CD4-positive, alpha-beta T cell (primary cell): ENCODE results near the gene PRSS27. TPM values are rescaled to one million over a fixed set of nuclear protein-coding genes. Genes with fewer than 3 reads are reported as not detected.

Experiments
- ATAC-seq: fragments of 200-7000 bp; cut with Tn5 transposase; one replicate; pipeline ENCODE4 v1.10.0; 2022; ENCODE audit warnings: mild to moderate bottlenecking; ENCODE audit not compliant: poor library complexity
- CTCF ChIA-PET: fragments of 350-600 bp; sonication (Branson Sonifier 250); formaldehyde crosslinking; loops from one replicate; lab custom pipeline; 2021; ENCODE audit warnings: antibody characterized with exemption, inconsistent platforms; lab: Charles Lee
- POLR2A ChIA-PET: fragments of 350-600 bp; sonication (Branson Sonifier 250); formaldehyde crosslinking; loops from one replicate; lab custom pipeline; 2021; ENCODE audit warnings: antibody characterized with exemption, inconsistent platforms; lab: Charles Lee
- DNase-seq, 14 experiments: peaks; one replicate each; pipeline ENCODE4 v3.0.0-alpha.2; 2013 to 2020; ENCODE audit warnings: mixed read lengths in 2 of 14
- H3K27ac ChIP-seq, 2 donors: one replicate each; pipeline versions ENCODE4 v1.5.1 to v1.7.0; 2013; ENCODE audit warnings: low read length in 2 of 2, low read depth in 1 of 2, mild to moderate bottlenecking in 1 of 2
- H3K27me3 ChIP-seq, 2 experiments: 1 replicate in 1 of 2; 2 replicates in 1 of 2; pipeline versions ENCODE4 v1.6.1 to v1.7.0; 2013; ENCODE audit warnings: low read length in 2 of 2, control low read depth in 1 of 2, mild to moderate bottlenecking in 1 of 2, moderate library complexity in 1 of 2; ENCODE audit not compliant: insufficient read depth in 2 of 2, control insufficient read depth in 1 of 2
- H3K36me3 ChIP-seq: one replicate; pipeline ENCODE4 v1.6.1; 2013; ENCODE audit warnings: low read length, control low read depth; ENCODE audit not compliant: insufficient read depth
- H3K4me1 ChIP-seq: one replicate; pipeline ENCODE4 v1.6.1; 2013; ENCODE audit warnings: low read length, control low read depth; ENCODE audit not compliant: insufficient read depth
- H3K4me3 ChIP-seq: one replicate; pipeline ENCODE4 v1.5.1; 2013; ENCODE audit warnings: mild to moderate bottlenecking, low read length, moderate library complexity
- H3K9me3 ChIP-seq, 2 experiments: 1 replicate in 1 of 2; 2 replicates in 1 of 2; pipeline versions ENCODE4 v1.6.1 to v1.7.0; 2013; ENCODE audit warnings: low read length in 2 of 2, mild to moderate bottlenecking in 2 of 2, control low read depth in 1 of 2, moderate library complexity in 1 of 2; ENCODE audit not compliant: control insufficient read depth in 1 of 2, insufficient read depth in 1 of 2
- H3K27ac Mint-ChIP-seq: one replicate; pipeline ENCODE4 v1.8.0; 2020; ENCODE audit warnings: mixed read lengths
- H3K27me3 Mint-ChIP-seq: one replicate; pipeline ENCODE4 v1.8.0; 2021; ENCODE audit warnings: mixed read lengths
- H3K36me3 Mint-ChIP-seq: one replicate; pipeline ENCODE4 v1.8.0; 2021; ENCODE audit warnings: low read depth, mixed read lengths
- H3K4me1 Mint-ChIP-seq: one replicate; pipeline ENCODE4 v1.8.0; 2021; ENCODE audit warnings: low read depth, mixed read lengths
- H3K4me3 Mint-ChIP-seq: one replicate; pipeline ENCODE4 v1.8.0; 2020; ENCODE audit warnings: mild to moderate bottlenecking, mixed read lengths
- H3K9me3 Mint-ChIP-seq: one replicate; pipeline ENCODE4 v1.8.0; 2020; ENCODE audit warnings: mixed read lengths
- intact Hi-C, 2 experiments: fragments of 100-400 bp; cut with DNase I in 1 of 2; cut with micrococcal nuclease in 1 of 2; formaldehyde crosslinking; loops; one replicate each; pipeline versions ENCODE4 v1.15.1 to v1.9.0; 2023 to 2025; cut with DNase I, micrococcal nuclease
- total RNA-seq, 174 experiments: library from RNA in 2 of 174; stranded (reverse) in 2 of 174; gene quantifications; one replicate each; pipeline ENCODE4 v1.2.3 and lab custom pipeline; 2021 to 2026
- TF ChIP-seq, protein P1 (sequence below): fragments of 200-600 bp; IDR thresholded peaks from one replicate; pipeline ENCODE4 v1.8.0; 2022; ENCODE audit warnings: antibody characterized with exemption, mild to moderate bottlenecking

The PRSS27 gene
- total RNA-seq, 2 experiments from 2014 or later, result 0.28 to 0.44 TPM

DNA sequence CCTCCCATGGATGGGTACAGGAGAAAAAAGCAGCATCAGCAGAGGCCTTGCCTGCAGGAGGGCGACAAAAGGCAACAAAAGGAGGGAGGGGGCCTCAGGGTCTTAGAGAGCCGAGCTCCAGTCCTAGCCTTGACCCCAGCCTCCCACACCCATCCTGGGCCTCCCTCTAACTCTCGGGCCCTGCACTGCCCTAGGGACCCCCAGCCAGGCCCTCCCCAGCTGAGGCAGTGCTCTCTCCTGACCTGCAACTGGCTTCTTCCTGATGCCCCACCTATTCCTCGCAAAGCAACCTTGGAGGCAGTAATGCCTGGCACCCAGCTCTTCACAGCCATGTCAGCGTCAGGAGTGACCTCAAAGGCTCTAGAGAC, 17.2 kb upstream of the PRSS27 start:
- DNase-seq, result no peak
- ChIA-PET CTCF (no interaction called here), POLR2A (no interaction called here)
- H3K4me3 Mint-ChIP-seq, result no peak overlapping the region
- no peaks in the 10 kb centered on the region for H3K4me1 Mint-ChIP-seq
- no peak for ATAC-seq
- H3K27ac Mint-ChIP-seq, result no peak overlapping the region
- Histone ChIP-seq H3K4me1 (no peaks in the 10 kb centered on the region), H3K27ac (no peak overlapping the region), H3K36me3 (no peaks in the 10 kb centered on the region), H3K27me3 (peaks cover 0 to 3% of the 10 kb centered on the region in 2 experiments), H3K4me3 (no peak overlapping the region), H3K9me3 (peaks cover 0 to 5% of the 10 kb centered on the region in 2 experiments)
- TF ChIP-seq, protein P1, sequence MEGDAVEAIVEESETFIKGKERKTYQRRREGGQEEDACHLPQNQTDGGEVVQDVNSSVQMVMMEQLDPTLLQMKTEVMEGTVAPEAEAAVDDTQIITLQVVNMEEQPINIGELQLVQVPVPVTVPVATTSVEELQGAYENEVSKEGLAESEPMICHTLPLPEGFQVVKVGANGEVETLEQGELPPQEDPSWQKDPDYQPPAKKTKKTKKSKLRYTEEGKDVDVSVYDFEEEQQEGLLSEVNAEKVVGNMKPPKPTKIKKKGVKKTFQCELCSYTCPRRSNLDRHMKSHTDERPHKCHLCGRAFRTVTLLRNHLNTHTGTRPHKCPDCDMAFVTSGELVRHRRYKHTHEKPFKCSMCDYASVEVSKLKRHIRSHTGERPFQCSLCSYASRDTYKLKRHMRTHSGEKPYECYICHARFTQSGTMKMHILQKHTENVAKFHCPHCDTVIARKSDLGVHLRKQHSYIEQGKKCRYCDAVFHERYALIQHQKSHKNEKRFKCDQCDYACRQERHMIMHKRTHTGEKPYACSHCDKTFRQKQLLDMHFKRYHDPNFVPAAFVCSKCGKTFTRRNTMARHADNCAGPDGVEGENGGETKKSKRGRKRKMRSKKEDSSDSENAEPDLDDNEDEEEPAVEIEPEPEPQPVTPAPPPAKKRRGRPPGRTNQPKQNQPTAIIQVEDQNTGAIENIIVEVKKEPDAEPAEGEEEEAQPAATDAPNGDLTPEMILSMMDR, result no peak
- intact Hi-C loops, result no loop called here
- no peaks in the 10 kb centered on the region for H3K36me3 Mint-ChIP-seq
- H3K9me3 Mint-ChIP-seq, result no peaks in the 10 kb centered on the region
- H3K27me3 Mint-ChIP-seq, result no peaks in the 10 kb centered on the region

DNA sequence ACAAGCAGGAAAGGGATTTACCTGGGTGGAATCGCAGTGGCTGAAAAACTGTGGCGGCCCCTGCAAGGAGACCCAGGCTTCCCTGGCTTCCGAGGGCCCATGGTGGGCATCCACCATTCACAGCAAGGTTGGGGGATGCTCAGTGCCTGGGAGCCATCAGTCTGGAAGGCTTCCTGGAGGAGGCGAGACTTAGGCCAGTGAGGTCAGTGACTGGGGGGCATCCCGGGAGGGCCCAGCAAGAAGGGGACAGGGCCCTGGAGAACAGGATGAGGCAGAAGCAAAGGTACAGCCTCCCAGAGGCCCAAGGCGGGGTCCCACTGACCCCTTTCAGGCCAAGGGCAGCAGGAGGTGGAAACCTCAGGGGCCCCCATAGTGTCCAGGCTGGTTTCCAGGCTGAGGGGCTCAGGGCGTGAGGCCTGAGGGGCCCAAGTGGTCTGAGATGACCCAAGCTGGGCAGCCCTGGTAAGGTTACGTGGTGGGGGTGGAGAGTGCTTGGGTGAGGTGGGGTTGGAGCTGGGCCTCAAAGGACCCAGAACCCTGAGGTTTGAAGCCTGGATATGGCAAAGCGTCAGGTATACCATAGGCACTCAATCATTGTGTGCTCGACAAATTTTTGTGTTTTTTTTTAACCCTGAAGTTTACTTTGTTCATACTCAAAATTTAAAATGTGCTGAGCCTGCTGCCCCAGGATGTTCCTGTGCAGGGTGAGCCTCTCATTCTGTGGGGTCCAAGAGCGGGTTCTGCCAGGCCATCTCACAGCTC, 16.6 kb upstream of the PRSS27 start:
- Mint-ChIP-seq H3K9me3 (no peaks in the 10 kb centered on the region), H3K36me3 (no peaks in the 10 kb centered on the region), H3K4me1 (no peaks in the 10 kb centered on the region), H3K27ac (no peak overlapping the region), H3K4me3 (no peak overlapping the region), H3K27me3 (no peaks in the 10 kb centered on the region)
- ATAC-seq (no peak), DNase-seq (no peak)
- TF ChIP-seq, protein P1, result no peak
- H3K4me3 ChIP-seq, result no peak overlapping the region
- intact Hi-C loops, result no loop called here
- H3K9me3 ChIP-seq, result peaks cover 0 to 5% of the 10 kb centered on the region in 2 experiments
- no peaks in the 10 kb centered on the region for H3K36me3 ChIP-seq
- ChIA-PET CTCF (no interaction called here), POLR2A (no interaction called here)
- H3K27ac ChIP-seq, result no peak overlapping the region
- H3K4me1 ChIP-seq, result no peaks in the 10 kb centered on the region
- peaks cover 0 to 3% of the 10 kb centered on the region in 2 experiments for H3K27me3 ChIP-seq

DNA sequence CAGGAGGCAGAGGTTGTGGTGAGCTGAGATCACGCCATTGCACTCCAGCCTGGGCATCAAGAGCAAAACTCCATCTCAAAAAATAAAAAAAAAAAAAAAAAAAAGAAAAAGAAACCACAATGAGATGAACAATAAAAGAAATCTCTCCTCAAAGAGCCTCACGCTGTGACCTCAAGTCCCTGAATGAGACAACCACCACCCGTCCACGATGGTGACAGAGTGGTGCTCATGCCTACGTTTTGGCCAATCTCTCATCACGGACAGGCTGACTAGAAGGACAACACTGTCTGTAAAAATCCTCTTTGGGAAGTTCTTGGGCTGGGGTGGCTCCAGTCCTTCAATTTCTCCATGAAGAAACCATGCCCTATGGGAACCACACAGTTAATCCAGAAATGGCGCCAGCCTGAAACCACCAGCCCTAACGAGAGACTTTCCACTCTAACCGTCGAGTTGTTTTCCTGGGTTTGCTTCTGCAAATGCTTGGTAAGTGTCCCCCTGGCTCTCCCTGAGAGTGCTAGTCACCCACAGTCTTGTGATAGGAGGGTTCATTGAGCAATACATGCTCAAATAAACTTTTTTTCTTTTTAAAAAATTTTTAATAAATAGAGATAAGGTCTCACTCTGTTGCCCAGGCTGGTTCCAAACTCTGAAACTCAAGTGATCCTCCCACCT, 15.0 kb upstream of the PRSS27 start:
- Histone ChIP-seq H3K27ac (no peak overlapping the region), H3K9me3 (peaks cover 0 to 5% of the 10 kb centered on the region in 2 experiments), H3K36me3 (no peaks in the 10 kb centered on the region), H3K4me1 (no peaks in the 10 kb centered on the region), H3K27me3 (peaks cover 0 to 3% of the 10 kb centered on the region in 2 experiments), H3K4me3 (no peak overlapping the region)
- ChIA-PET CTCF (no interaction called here), POLR2A (no interaction called here)
- H3K9me3 Mint-ChIP-seq, result no peaks in the 10 kb centered on the region
- H3K4me3 Mint-ChIP-seq, result no peak overlapping the region
- no peaks in the 10 kb centered on the region for H3K36me3 Mint-ChIP-seq
- H3K27ac Mint-ChIP-seq, result no peak overlapping the region
- TF ChIP-seq, protein P1, result no peak
- H3K4me1 Mint-ChIP-seq, result no peaks in the 10 kb centered on the region
- ATAC-seq, result no peak
- no peak for DNase-seq
- intact Hi-C loops, result no loop called here
- H3K27me3 Mint-ChIP-seq, result no peaks in the 10 kb centered on the region
